GM23338 (cell line): Measurements from ENCODE around the gene WASL. TPM values are rescaled to one million over a fixed set of nuclear protein-coding genes. Genes with fewer than 3 reads are reported as not detected.

Experiments
- ATAC-seq: fragments of 200-7000 bp; cut with Tn5 transposase; 3 replicates; pipeline ENCODE4 v1.9.1; 2020
- DNase-seq: peaks from one replicate; pipeline ENCODE4 v3.0.0-alpha.2; 2015; ENCODE audit warnings: low spot score
- H2AFZ ChIP-seq: fragments of 200-600 bp; sonication (generic); 2 replicates; pipeline ENCODE4 v1.8.0; 2016; ENCODE audit warnings: antibody characterized with exemption, mild to moderate bottlenecking, moderate library complexity
- H3F3A ChIP-seq: fragments of 200-600 bp; sonication (generic); replicated peaks from 2 replicates; pipeline ENCODE4 v1.8.0; 2017; ENCODE audit warnings: antibody characterized with exemption, mixed run types, low read depth
- H3K27ac ChIP-seq: fragments of 200-600 bp; sonication (generic); 2 replicates; pipeline ENCODE4 v1.6.1; 2016; ENCODE audit warnings: low read depth
- H3K27me3 ChIP-seq: fragments of 200-600 bp; sonication (generic); 2 replicates; pipeline ENCODE4 v1.8.0; 2016; ENCODE audit warnings: mild to moderate bottlenecking, mixed run types, moderate library complexity; ENCODE audit not compliant: insufficient read depth
- H3K36me3 ChIP-seq: fragments of 200-600 bp; sonication (generic); 2 replicates; pipeline ENCODE4 v1.8.0; 2016; ENCODE audit warnings: mild to moderate bottlenecking; ENCODE audit not compliant: insufficient read depth
- H3K4me1 ChIP-seq: fragments of 200-600 bp; sonication (generic); 2 replicates; pipeline ENCODE4 v1.8.0; 2016; ENCODE audit warnings: mild to moderate bottlenecking, moderate library complexity; ENCODE audit not compliant: insufficient read depth
- H3K4me2 ChIP-seq: fragments of 200-600 bp; sonication (generic); 2 replicates; pipeline ENCODE4 v1.7.1; 2017; ENCODE audit warnings: mixed run types
- H3K4me3 ChIP-seq: fragments of 200-600 bp; sonication (generic); 2 replicates; pipeline ENCODE4 v1.6.1; 2016; ENCODE audit warnings: mixed run types
- H3K79me2 ChIP-seq: fragments of 200-600 bp; sonication (generic); replicated peaks from 2 replicates; pipeline ENCODE4 v1.8.0; 2017; ENCODE audit warnings: mild to moderate bottlenecking; ENCODE audit not compliant: insufficient read depth
- H3K9me2 ChIP-seq: fragments of 200-600 bp; sonication (generic); 2 replicates; pipeline ENCODE4 v1.8.0; 2017; ENCODE audit not compliant: insufficient read depth
- H4K20me1 ChIP-seq: fragments of 200-600 bp; sonication (generic); replicated peaks from 2 replicates; pipeline ENCODE4 v1.8.0; 2017; ENCODE audit warnings: mild to moderate bottlenecking; ENCODE audit not compliant: insufficient read depth
- H3K27ac Mint-ChIP-seq: 2 replicates; pipeline ENCODE4 v1.8.0; 2020; ENCODE audit warnings: inconsistent platforms, mild to moderate bottlenecking, moderate library complexity, mixed read lengths
- H3K27me3 Mint-ChIP-seq: 3 replicates; pipeline ENCODE4 v1.8.0; 2022; ENCODE audit warnings: low read depth, mild to moderate bottlenecking, moderate library complexity, mixed read lengths, inconsistent platforms; ENCODE audit not compliant: insufficient read depth, poor library complexity
- H3K36me3 Mint-ChIP-seq: 3 replicates; pipeline ENCODE4 v1.8.0; 2021; ENCODE audit warnings: low read depth, mild to moderate bottlenecking, inconsistent platforms, moderate library complexity, mixed read lengths
- H3K4me1 Mint-ChIP-seq: 3 replicates; pipeline ENCODE4 v1.8.0; 2020; ENCODE audit warnings: mild to moderate bottlenecking, inconsistent platforms, mixed read lengths
- H3K4me3 Mint-ChIP-seq: 3 replicates; pipeline ENCODE4 v1.8.0; 2021; ENCODE audit warnings: moderate library complexity, mild to moderate bottlenecking, inconsistent platforms, mixed read lengths
- H3K9me3 Mint-ChIP-seq: 3 replicates; pipeline ENCODE4 v1.8.0; 2020; ENCODE audit warnings: moderate library complexity, mild to moderate bottlenecking, inconsistent platforms, mixed read lengths
- CREB1 ChIP-seq: fragments of 250-450 bp; sonication (Bioruptor Pico); IDR thresholded peaks from 2 replicates; pipeline ENCODE4 v1.5.0; 2020; ENCODE audit warnings: low read depth, mild to moderate bottlenecking, moderate library complexity
- EZH2phosphoT487 ChIP-seq: fragments of 200-600 bp; sonication (generic); IDR thresholded peaks from one replicate; pipeline ENCODE4 v1.8.1; 2018; ENCODE audit warnings: antibody characterized with exemption; ENCODE audit not compliant: unreplicated experiment
- JUNB ChIP-seq: IDR thresholded peaks from one replicate; pipeline ENCODE4 v1.6.1; 2016; ENCODE audit warnings: antibody characterized with exemption; ENCODE audit not compliant: unreplicated experiment
- NANOG ChIP-seq: IDR thresholded peaks from 2 replicates; pipeline ENCODE4 v1.6.1; 2016; ENCODE audit warnings: antibody characterized with exemption, borderline replicate concordance
- STAT1 ChIP-seq: IDR thresholded peaks from one replicate; pipeline ENCODE4 v1.6.1; 2016; ENCODE audit warnings: antibody characterized with exemption; ENCODE audit not compliant: unreplicated experiment
- ZNF331 ChIP-seq: fragments of 250-450 bp; sonication (Bioruptor Pico); IDR thresholded peaks from 2 replicates; pipeline ENCODE4 v1.5.0; 2020; ENCODE audit warnings: low read depth, mild to moderate bottlenecking, moderate library complexity
- polyA plus RNA-seq: library from polyadenylated mRNA; unstranded; fragments of >200 nt; fragmentation: Nextera tagmentation; extraction: Ambion mirVana; gene quantifications from 2 replicates; pipeline ENCODE4 v1.2.1, GENCODE V29; 2016
- total RNA-seq: library from RNA; depleted of rRNA; stranded (reverse); fragments of >200 nt; shearing (Covaris generic); gene quantifications from 2 replicates; pipeline ENCODE4 v1.2.3, GENCODE V29; 2014
- TF ChIP-seq, protein P1 (sequence below): fragments of 250-450 bp; sonication (Bioruptor Pico); IDR thresholded peaks from 2 replicates; pipeline ENCODE4 v1.5.0; 2020; ENCODE audit warnings: mild to moderate bottlenecking, moderate library complexity
- TF ChIP-seq, protein P2 (sequence below): IDR thresholded peaks from 2 replicates; pipeline ENCODE4 v1.6.1; 2016; ENCODE audit warnings: antibody characterized with exemption

WASL gene
- total and polyA plus RNA-seq, 2 experiments from 2014 or later = 36.4 to 45.3 TPM

DNA sequence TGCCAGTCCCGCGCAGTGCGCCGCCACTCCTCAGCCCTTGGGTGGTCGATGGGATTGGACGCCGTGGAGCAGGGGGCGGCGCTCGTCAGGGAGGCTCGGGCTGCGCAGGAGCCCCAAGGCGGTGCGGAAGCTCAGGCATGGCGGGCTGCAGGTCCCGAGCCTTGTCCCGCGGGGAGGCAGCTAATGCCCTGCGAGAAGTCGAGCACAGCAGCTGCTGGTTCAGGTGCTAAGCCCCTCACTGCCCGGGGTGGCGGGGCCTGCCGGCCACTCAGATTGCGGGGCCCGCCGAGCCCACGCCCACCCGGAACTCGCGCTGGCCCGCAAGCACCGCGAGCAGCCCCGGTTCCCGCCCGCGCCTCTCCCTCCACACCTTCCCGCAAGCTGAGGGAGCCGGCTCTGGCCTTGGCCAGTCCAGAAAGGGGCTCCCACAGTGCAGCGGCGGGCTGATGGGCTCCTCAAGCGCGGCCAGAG is 14.4 kb upstream of the WASL start:
- Histone ChIP-seq H3K27ac (no peak overlapping the region), H3K4me1 (peaks cover 23% of the 10 kb centered on the region), H3K9me2 (no peaks in the 10 kb centered on the region; the same call in 1 of the 2 replicates), H3K4me3 (no peak overlapping the region), H2AFZ (no peak overlapping the region), H3K79me2 (no peaks in the 10 kb centered on the region), H3K27me3 (no peaks in the 10 kb centered on the region), H3K4me2 (no peak overlapping the region), H3F3A (no peaks in the 10 kb centered on the region), H3K36me3 (no peaks in the 10 kb centered on the region), H4K20me1 (no peaks in the 10 kb centered on the region)
- Mint-ChIP-seq H3K27me3 (no peaks in the 10 kb centered on the region), H3K27ac (no peak overlapping the region), H3K36me3 (peaks cover 6% of the 10 kb centered on the region; the same call in 2 of the 3 replicates), H3K4me1 (peaks cover 8% of the 10 kb centered on the region; the same call in 2 of the 3 replicates), H3K4me3 (no peak overlapping the region), H3K9me3 (peaks cover 10% of the 10 kb centered on the region; the same call in 2 of the 3 replicates)
- DNase-seq (no peak), ATAC-seq (no peak)
- no peak for TF ChIP-seq ZNF331
- no peak for TF ChIP-seq EZH2phosphoT487
- no peak for TF ChIP-seq JUNB
- no peak for TF ChIP-seq CREB1 (CRISPR knock-in tag)
- TF ChIP-seq, protein P1, sequence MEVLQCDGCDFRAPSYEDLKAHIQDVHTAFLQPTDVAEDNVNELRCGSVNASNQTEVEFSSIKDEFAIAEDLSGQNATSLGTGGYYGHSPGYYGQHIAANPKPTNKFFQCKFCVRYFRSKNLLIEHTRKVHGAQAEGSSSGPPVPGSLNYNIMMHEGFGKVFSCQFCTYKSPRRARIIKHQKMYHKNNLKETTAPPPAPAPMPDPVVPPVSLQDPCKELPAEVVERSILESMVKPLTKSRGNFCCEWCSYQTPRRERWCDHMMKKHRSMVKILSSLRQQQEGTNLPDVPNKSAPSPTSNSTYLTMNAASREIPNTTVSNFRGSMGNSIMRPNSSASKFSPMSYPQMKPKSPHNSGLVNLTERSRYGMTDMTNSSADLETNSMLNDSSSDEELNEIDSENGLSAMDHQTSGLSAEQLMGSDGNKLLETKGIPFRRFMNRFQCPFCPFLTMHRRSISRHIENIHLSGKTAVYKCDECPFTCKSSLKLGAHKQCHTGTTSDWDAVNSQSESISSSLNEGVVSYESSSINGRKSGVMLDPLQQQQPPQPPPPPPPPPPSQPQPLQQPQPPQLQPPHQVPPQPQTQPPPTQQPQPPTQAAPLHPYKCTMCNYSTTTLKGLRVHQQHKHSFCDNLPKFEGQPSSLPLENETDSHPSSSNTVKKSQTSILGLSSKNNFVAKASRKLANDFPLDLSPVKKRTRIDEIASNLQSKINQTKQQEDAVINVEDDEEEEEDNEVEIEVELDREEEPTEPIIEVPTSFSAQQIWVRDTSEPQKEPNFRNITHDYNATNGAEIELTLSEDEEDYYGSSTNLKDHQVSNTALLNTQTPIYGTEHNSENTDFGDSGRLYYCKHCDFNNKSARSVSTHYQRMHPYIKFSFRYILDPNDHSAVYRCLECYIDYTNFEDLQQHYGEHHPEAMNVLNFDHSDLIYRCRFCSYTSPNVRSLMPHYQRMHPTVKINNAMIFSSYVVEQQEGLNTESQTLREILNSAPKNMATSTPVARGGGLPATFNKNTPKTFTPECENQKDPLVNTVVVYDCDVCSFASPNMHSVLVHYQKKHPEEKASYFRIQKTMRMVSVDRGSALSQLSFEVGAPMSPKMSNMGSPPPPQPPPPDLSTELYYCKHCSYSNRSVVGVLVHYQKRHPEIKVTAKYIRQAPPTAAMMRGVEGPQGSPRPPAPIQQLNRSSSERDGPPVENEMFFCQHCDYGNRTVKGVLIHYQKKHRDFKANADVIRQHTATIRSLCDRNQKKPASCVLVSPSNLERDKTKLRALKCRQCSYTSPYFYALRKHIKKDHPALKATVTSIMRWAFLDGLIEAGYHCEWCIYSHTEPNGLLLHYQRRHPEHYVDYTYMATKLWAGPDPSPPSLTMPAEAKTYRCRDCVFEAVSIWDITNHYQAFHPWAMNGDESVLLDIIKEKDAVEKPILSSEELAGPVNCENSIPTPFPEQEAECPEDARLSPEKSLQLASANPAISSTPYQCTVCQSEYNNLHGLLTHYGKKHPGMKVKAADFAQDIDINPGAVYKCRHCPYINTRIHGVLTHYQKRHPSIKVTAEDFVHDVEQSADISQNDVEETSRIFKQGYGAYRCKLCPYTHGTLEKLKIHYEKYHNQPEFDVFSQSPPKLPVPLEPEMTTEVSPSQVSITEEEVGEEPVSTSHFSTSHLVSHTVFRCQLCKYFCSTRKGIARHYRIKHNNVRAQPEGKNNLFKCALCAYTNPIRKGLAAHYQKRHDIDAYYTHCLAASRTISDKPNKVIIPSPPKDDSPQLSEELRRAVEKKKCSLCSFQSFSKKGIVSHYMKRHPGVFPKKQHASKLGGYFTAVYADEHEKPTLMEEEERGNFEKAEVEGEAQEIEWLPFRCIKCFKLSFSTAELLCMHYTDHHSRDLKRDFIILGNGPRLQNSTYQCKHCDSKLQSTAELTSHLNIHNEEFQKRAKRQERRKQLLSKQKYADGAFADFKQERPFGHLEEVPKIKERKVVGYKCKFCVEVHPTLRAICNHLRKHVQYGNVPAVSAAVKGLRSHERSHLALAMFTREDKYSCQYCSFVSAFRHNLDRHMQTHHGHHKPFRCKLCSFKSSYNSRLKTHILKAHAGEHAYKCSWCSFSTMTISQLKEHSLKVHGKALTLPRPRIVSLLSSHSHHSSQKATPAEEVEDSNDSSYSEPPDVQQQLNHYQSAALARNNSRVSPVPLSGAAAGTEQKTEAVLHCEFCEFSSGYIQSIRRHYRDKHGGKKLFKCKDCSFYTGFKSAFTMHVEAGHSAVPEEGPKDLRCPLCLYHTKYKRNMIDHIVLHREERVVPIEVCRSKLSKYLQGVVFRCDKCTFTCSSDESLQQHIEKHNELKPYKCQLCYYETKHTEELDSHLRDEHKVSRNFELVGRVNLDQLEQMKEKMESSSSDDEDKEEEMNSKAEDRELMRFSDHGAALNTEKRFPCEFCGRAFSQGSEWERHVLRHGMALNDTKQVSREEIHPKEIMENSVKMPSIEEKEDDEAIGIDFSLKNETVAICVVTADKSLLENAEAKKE (CRISPR knock-in tag) = no peak
- TF ChIP-seq NANOG = no peak
- TF ChIP-seq, protein P2, sequence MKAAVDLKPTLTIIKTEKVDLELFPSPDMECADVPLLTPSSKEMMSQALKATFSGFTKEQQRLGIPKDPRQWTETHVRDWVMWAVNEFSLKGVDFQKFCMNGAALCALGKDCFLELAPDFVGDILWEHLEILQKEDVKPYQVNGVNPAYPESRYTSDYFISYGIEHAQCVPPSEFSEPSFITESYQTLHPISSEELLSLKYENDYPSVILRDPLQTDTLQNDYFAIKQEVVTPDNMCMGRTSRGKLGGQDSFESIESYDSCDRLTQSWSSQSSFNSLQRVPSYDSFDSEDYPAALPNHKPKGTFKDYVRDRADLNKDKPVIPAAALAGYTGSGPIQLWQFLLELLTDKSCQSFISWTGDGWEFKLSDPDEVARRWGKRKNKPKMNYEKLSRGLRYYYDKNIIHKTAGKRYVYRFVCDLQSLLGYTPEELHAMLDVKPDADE = no peak
- no peak for TF ChIP-seq STAT1
